Measurements from ENCODE around the gene ABLIM1. TPM values are rescaled to one million over a fixed set of nuclear protein-coding genes. Genes with fewer than 3 reads are reported as not detected.

The ABLIM1 gene
- polyA plus RNA-seq, 1 donor = 132 TPM

DNA sequence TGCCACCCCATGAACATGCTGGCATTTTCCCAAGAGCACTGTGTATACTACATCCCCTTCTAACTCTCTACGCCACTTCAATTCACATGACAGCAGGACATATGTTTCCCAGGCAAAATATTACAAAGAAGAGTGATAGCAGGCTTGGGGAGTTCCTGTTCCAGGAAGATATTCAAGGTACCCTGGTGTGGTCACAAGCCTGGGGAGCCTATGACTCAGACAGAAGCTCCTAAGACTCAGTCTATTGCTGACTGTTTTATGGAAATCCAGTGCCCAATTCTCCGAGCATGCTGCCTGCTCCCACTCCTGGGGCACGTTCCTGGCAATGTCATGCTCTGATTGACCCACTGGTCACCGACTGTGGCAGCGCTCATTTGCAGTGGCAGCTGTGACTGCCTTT, 23.5 kb upstream of the ABLIM1 start:
- no peak for DNase-seq

GRCh38 chr10:114680543-114681117, 22.6 kb upstream of the ABLIM1 start:
- DNase-seq = no peak

DNA sequence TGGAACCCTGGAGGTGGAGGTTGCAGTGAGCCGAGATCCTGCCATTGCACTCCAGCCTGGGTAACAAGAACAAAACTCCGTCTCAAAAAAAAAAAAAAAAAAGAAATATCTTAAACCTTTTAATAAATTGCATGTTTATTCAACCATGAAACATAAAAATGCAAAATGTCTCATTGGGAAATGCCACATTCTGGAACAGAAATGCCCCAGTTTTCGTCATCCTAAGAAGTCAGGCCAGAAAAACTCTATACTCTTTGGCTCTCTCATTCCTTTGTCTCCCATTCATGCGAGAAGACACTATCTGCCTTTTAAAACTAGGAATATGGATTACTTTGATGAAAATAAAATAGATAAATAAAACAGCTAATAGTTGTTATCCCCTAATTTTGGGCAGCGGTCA, 21.5 kb upstream of the ABLIM1 start:
- DNase-seq = no peak

- no peak for DNase-seq
Measured at GRCh38 chr10:114678820-114679219, 20.7 kb upstream of the ABLIM1 start.

- no peak for DNase-seq
Measured at GRCh38 chr10:114678336-114678735, 20.3 kb upstream of the ABLIM1 start.

- DNase-seq = no peak
Measured at GRCh38 chr10:114674346-114674745, 16.3 kb upstream of the ABLIM1 start.

DNA sequence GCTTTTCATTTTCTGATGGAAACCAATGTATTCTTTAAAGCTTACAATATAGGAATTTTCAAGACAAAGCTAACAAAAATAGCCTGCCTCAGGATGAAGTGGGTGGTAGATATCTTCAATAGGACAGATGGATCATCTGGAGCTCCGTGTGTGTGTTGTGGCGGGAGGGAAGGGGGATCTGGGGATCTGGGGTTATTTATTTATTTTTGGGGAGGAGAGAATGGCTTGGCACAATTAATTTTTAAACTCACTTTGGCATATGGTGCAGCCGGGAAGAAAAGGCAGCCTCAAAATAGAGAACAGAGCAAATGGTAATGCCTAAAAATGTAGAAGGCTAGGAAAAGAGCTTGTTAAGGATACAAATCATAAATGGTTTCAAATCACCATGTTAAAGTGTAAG, 11.6 kb upstream of the ABLIM1 start:
- DNase-seq = no peak

- DNase-seq = no peak
Measured at GRCh38 chr10:114668375-114669080, 10.5 kb upstream of the ABLIM1 start.

- DNase-seq = no peak
Measured at GRCh38 chr10:114665873-114666272, 7.8 kb upstream of the ABLIM1 start.

DNA sequence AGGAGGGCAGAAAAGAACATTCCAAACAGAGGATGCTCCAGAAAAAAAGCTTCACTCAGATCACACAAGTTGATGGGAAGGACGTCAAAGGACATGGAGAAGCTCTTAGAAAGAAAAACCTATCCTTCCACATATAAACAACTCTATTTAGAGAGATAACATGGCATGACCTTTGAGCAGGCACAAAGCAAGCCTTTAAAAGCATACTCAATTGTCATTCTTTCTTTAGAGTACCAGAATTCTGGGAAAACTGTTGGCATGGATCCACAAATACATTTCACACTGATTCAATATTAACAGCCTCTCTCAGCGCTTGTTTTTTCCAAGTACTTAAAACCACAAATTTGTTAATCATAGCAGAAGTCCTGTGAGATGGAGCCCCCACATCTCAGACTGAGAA, 7.3 kb upstream of the ABLIM1 start:
- no peak for DNase-seq

- no peak for DNase-seq
Measured at GRCh38 chr10:114664127-114664526, 6.1 kb upstream of the ABLIM1 start.

DNA sequence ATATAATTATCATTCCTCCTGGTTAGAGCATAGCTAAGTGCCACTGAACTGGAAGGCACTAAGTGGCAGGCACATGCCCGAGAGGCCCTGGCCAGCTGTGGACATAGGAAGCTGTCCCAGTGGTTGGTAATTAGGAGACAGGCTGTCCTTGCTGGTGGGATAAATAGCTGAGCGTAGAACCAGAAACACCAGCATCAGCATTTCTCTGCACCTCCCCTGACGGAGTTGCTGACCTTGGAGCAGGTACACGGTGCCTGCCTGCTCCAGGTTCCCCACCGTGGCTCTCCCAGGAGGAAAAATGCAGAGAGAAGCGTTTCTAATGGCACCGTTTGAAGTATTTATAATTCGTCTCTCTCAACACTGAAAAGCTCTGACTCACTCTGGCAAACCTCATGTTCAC, 5.6 kb upstream of the ABLIM1 start:
- DNase-seq = no peak

- no peak for DNase-seq
Measured at GRCh38 chr10:114662646-114663217, 4.7 kb upstream of the ABLIM1 start.

DNA sequence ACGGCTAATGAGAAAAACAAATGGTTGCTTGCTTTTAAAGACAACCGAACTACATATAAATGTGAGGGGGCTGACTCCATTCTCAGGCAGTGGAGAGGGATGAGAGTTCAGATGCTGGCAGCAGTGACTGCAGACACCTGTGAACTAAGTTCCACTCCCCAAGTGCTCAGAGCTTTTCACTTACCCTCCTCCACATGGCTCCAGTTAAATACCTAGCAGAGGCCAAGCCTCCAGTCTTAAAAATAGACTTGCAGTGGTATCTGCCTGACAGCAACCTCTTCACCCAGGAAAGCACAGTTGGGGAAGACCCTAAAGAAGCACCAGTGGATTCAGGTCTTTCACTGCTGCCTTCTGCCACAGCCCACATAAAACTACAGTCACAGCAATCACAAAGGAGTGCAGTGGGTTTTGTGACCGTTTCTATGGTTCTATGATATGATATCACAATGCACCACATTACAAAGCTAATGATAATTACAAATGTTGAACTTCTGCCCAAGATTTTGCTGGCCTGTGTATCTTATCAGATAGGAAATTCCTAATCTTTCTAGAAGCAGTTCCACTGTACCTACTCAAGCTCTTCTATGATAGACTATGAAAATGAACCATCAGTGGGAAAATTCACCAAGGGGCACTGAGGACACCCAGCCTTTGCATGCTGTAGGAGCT, 3.3 kb upstream of the ABLIM1 start:
- DNase-seq = no peak

- no peak for DNase-seq
Measured at GRCh38 chr10:114655671-114656070, 2.4 kb downstream of the ABLIM1 start.

DNA sequence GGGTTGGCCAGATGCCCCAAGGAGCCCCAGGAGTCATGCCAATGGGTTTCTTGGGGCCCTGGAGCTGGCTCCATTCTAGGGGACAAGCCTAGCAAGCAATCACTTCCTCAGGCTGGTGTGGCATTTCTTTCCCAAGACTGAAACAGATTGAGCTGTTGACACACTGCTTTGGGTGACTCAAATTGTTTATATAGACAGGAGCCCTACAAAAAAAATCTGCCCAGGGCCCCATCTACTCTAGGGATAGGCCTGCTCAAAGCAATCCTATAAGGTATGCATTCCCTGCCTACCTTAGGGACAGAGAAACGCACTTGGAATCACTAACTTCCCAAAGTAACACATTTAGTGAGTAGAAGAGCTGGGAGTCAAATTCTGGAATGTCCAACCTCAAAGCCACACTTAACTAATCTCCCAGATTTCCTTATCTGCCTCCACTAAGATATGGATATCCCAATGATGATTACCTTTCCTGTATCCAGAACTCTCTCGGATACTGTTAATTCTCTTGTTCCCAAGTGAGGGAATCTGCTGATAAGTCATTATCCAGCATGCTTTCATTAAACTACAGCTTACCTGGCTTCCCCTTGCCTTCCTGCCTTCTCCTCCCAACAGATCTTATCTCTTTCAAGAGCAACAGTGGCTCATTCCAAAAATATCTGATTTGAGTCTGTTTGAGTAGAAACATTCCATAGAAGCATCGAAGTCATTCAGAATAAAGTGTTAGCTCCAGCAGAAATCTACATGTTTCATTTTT, 3.1 kb downstream of the ABLIM1 start:
- no peak for DNase-seq

- DNase-seq = no peak
Measured at GRCh38 chr10:114653926-114654325, 4.1 kb downstream of the ABLIM1 start.

DNA sequence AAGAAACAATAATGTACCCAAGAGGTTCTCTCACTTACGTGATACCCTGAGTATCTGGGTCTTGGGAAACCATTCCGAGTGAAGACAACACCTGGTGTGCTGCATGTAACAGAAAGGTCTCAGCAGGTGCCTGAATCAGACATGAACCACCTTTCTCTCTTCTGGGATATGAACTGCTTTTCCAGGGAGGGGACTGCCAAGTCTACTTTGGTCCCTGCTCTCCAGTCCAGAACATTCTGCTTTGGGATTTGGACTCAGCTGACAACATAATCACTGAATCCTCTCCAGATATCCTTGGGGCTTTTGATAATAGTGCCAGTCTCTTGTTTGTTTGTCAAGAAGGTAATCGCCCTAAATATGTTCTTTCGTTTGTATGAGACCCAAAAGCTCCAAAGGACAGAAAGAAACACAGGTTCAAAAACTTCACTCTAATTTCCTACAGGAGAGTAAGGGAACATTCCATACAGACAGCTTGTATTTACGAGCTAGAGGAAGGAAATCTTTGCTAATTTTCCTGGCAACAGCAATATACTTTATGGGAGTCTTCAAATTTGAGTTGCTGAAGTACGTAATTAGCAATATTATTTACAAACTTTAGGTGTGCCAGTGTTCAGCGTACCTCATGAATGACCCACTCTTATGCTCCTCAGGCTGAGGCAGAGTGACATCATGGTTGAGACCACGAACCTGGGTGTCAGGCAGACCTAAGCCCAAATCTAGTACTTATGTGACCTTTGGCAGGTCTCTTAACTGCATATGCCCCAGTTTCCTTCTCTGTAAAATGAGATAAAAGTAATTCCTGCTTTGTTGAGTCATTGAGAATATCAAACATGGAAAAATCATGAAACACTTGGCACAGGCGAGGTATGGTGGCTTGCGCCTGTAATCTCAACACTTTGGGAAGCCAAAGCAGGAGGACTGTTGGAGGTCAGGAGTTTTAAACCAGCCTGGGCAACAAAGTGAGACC, 5.4 kb downstream of the ABLIM1 start:
- DNase-seq = no peak

GRCh38 chr10:114650831-114651230, 7.2 kb downstream of the ABLIM1 start:
- no peak for DNase-seq

DNA sequence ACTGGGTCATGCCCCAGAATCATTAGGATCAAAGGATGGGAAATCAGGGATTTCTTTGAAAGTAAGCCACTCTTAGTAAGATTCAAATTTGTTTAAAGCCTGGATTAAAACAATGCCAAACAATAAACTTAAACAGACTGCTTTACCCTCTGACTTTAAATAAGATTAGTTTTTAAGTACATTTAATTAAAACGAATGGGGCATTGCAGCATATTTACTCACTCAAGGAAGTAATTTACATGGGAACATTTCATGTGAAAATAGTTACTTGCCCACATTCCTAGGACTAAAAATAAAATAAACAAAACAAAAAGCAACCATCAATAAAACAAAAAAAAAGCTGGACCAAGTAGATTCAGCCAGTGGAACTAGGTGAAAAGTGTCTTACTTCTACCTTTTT, 7.8 kb downstream of the ABLIM1 start:
- DNase-seq = no peak

DNA sequence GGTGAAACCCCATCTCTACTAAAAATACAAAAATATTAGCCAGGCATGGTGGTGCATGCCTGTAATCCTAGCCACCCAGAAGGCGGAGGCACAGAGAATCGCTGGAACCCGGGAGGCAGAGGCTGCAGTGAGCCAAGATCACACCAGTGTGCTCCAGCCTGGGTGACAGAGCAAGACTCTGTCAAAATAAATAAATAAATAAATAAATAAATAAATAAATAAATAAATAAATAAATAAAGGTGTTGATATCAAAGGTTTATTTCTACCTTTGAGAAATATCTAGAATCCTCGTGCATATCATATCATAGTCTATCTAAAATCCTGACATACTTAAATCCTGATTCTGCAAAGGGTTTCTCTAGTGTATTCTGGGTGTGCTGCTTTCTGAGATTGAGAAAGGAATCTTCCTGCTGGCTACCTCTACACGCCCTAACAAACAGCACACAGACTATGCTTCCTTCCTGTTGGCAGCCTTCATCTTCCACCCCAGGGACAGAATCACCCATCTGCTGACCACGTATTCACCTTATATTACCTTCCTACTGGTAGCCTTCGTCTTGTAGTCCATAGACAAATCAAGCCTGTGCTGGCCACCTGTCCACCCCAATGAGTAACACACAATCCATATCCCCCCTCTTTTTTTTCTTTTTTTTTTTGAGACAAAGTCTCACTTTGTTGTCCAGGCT, 8.7 kb downstream of the ABLIM1 start:
- DNase-seq = no peak

Measured in left kidney (tissue), 2 donors.